GM19025 (cell line): Measurements from ENCODE around the gene CCDC34.

Source experiments
- ATAC-seq: cut with Tn5 transposase; IDR thresholded peaks from one replicate; pipeline ENCODE4 v1.9.1; 2021; ENCODE audit warnings: mild to moderate bottlenecking, low read depth, moderate library complexity; ENCODE audit not compliant: unreplicated experiment

CCDC34 gene

GRCh38 chr11:27293515-27294417 is 69.2 kb downstream of the CCDC34 start:
- ATAC-seq = no peak

- ATAC-seq = no peak
Observed at GRCh38 chr11:27292637-27293010, 70.4 kb downstream of the CCDC34 start.

GRCh38 chr11:27291954-27292636 is 70.9 kb downstream of the CCDC34 start:
- ATAC-seq = no peak

- ATAC-seq = no peak
Observed at GRCh38 chr11:27291302-27291889, 71.6 kb downstream of the CCDC34 start.

- ATAC-seq = no peak
Observed at GRCh38 chr11:27290261-27291050, 72.6 kb downstream of the CCDC34 start.
